Epithelial cell of proximal tubule (primary cell): ENCODE results near the gene MOB3B. TPM values are rescaled to one million over a fixed set of nuclear protein-coding genes. Genes with fewer than 3 reads are reported as not detected.

Source experiments
- DNase-seq: peaks from one replicate; pipeline ENCODE4 v3.0.0-alpha.2; 2011; ENCODE audit warnings: low read depth
- H3K4me3 ChIP-seq: 2 replicates; pipeline ENCODE4 v1.5.1; 2011; ENCODE audit warnings: low read depth, mild to moderate bottlenecking, low read length
- total RNA-seq: library from RNA; depleted of rRNA; stranded (reverse); fragments of >200 nt; gene quantifications from 2 replicates; pipeline ENCODE4 v1.2.3, GENCODE V29; 2015
- TF ChIP-seq, protein P1 (sequence below): conservative IDR thresholded peaks from 2 replicates; pipeline ENCODE4 v1.5.1; 2012; ENCODE audit warnings: low read depth, mild to moderate bottlenecking, low read length

Gene MOB3B
- total RNA-seq, 1 donor from 2014 or later, result 2.9 TPM

DNA sequence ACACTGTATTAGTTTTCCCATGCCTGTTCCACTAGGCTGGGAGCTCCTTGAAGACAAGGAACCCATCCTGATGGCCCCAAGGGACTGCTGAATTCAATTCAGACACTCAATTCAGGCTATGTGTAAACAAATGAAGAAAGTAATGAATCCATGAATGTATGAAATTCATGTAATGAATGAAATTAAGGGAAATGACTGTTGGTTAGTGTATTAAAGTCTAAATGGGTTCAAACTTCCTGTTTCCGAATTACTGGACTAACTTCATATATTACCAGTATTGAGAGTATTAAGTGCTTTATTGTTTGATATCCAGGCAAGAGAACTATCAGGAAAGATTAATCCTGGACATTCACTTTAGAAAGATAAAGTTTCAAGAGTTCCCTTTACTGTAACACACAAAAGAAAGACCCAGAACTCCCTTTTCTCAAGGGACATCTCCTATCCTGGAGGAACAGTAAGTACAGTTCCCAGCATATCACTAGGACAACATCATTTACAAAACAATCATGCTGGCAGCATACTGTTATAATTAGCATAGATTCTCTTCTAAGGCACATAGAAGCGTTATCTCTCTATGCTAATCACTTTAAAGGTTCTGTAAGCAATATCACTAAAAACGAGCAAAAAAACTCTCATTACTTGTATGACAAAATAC is 34.0 kb downstream of the MOB3B start:
- TF ChIP-seq, protein P1, sequence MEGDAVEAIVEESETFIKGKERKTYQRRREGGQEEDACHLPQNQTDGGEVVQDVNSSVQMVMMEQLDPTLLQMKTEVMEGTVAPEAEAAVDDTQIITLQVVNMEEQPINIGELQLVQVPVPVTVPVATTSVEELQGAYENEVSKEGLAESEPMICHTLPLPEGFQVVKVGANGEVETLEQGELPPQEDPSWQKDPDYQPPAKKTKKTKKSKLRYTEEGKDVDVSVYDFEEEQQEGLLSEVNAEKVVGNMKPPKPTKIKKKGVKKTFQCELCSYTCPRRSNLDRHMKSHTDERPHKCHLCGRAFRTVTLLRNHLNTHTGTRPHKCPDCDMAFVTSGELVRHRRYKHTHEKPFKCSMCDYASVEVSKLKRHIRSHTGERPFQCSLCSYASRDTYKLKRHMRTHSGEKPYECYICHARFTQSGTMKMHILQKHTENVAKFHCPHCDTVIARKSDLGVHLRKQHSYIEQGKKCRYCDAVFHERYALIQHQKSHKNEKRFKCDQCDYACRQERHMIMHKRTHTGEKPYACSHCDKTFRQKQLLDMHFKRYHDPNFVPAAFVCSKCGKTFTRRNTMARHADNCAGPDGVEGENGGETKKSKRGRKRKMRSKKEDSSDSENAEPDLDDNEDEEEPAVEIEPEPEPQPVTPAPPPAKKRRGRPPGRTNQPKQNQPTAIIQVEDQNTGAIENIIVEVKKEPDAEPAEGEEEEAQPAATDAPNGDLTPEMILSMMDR, result no peak
- DNase-seq, result no peak
- H3K4me3 ChIP-seq, result no peak overlapping the region

DNA sequence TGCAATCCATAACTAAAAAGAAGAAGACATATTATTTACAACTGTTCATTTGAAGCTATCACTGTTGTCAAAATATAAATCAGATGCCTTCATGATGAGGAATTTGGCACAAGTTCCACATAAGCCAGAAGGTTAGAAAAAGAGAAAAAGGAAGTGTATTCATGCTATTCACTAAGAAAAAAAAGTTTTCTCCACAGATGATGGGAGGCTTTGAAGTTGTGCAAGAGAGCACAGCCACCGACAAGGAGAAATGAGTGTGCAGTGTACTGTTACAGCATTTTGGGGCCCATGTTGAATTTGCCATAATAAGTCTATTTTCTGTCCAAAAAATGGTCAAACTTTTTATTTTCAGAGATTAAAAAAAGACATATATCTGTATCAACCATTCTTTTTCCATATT is 38.5 kb downstream of the MOB3B start:
- TF ChIP-seq, protein P1, result no peak
- H3K4me3 ChIP-seq, result no peak overlapping the region
- no peak for DNase-seq

DNA sequence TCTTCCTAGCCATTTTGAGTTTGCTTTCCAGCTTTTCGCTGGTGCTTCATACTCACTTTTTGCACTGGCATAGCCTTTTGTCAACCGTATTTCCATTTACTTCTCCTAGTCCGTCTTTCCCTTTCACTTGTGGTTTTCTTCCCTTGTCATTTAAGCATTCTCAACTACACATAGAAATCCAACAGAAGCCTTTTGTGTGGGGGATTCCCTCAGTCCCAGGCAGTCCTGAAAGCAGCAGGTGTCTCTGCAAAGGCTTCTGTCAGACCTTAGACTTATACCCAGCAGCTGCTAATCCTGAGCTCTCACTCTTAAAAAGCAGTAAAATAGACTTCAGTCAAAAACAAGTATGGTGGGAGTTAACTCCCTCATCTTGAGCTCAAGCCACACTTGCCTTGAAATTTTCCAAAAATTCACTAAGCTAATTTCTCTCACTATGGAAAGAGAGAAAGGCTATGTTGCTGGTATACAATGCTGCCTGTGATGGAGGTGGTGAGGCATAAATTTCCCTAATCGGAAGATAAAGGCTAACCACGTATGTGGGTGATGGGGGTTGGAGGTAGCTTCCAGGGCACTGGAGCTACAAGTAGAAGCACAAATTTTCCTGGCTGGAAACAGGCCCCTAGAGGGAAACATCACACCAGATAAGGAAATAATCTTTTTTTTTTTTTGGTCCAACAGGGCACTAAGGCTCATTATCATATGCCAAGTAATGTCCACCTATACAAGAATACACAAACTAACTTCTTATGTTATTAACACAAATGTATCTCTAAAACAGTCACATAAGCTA is 40.3 kb downstream of the MOB3B start:
- DNase-seq, result no peak
- no peak overlapping the region for H3K4me3 ChIP-seq
- TF ChIP-seq, protein P1, result no peak

DNA sequence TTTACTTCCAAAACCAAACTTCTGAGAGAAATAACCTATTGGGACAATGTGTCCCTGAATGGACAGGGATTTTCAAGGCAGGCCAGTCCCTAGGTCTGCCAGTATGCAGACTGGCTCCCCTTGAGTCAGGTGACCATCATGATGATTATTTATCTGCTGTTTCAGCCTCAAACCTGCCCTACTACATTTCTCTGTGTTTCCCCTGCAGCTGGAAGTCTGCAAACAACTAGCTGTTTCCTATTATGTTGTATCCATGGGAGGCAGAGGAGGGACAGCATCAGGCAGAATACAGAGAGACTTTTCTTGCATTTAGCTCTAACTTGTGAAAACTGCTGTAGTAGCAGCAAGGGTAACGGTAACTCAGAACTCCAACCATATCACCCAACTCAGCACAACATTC is 41.7 kb downstream of the MOB3B start:
- DNase-seq, result no peak
- TF ChIP-seq, protein P1, result no peak
- H3K4me3 ChIP-seq, result no peak overlapping the region

DNA sequence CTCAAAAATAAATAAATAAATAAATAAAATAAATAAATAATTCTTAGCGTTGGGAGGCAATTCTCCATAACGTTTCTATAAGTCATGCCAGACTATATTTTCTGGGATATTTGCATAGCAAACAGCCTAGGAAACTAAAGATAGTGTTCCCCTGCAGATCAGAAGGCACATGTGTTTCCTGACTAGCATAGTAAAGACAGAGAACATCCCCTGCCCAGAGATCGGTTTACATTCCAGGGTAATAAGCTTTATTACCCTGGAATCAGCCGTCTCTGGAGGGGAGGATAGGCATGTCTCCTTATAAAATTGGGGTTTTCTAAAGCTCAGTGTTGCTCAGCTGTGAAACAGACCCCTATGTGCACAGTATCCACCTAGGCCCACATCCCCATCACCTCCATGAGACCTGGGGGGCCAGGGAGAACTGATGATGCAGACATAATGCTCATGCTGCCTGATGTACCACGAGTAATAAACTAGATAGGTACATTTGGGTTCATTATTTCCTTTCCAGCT is 42.4 kb downstream of the MOB3B start:
- H3K4me3 ChIP-seq, result no peak overlapping the region
- TF ChIP-seq, protein P1, result no peak
- no peak for DNase-seq

DNA sequence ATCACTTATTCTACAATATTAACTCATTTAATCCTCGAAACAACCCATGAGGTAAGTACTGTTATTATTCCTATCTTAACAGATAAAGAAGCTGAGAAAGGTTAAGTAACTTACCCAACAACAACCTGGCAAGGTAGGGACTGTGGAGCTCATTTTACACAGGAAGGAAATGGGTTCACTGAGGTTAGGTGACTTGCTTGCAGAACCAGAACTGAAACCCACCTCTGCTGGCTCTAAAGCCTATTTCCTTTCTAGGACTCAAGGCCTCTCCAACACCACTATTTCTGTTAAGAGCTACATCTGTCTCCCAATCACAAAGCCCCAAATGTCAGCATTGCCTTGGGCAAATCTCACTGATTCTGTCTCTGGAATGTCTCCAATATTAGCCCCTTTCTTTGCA is 44.5 kb downstream of the MOB3B start:
- TF ChIP-seq, protein P1, result no peak
- no peak overlapping the region for H3K4me3 ChIP-seq

More for the DNA sequence above, 44.5 kb downstream of the MOB3B start:
- DNase-seq, result no peak
